ENCODE results near the gene CTSC. TPM values are rescaled to one million over a fixed set of nuclear protein-coding genes. Genes with fewer than 3 reads are reported as not detected.

The CTSC gene
- total and polyA plus RNA-seq, 9 of the 15 experiments (the other 6 are each of a cell fraction or from before 2014, with no cell fraction given), result 113 to 403 (median 187) TPM

DNA sequence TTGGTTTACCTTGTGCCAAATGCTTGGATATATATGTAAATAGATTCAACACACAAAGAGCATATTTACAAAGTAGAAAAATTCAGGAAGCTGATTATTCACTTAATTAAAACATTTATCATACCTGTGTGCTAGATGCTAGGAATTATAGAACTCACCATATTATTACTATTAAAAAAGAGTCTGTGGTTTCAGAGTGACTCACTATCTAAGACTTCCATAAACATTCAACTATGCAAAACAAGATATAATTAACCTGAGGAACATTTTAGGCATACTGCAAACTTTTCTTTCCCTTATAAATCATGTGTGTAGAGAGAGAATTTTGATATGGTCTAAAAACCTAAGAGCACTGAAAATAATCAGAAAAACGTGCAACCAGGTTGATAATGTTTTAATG, 27.3 kb downstream of the CTSC start:
- Histone ChIP-seq H3K27me3 (ENCODE audit: control insufficient read depth in 2 of 2, insufficient read depth in 2 of 2, low read length in 2 of 2) (no peaks in the 10 kb centered on the region), H4K20me1 (replicated peaks; ENCODE audit: control insufficient read depth, insufficient read depth, low read length) (no peaks in the 10 kb centered on the region), H3K4me1 (replicated peaks in 1 of 2; ENCODE audit: control insufficient read depth in 2 of 2, insufficient read depth in 2 of 2, low read length in 2 of 2) (no peaks in the 10 kb centered on the region), H3K9me1 (ENCODE audit: control insufficient read depth, insufficient read depth, low read length) (no peaks in the 10 kb centered on the region), H3K27ac (ENCODE audit: extremely low read depth, low read depth, low read length) (no peak overlapping the region), H2AFZ (ENCODE audit: low read depth, low read length) (no peak overlapping the region), H3K9ac (ENCODE audit: insufficient read depth in 1 of 2, low read depth in 2 of 2, low read length in 2 of 2) (no peak overlapping the region), H3K9me3 (replicated peaks; ENCODE audit: control insufficient read depth, insufficient read depth, low read depth, low read length) (no peaks in the 10 kb centered on the region), H3K4me3 (no peak overlapping the region), H3K4me2 (ENCODE audit: insufficient read depth, low read length) (no peak overlapping the region), H3K36me3 (ENCODE audit: control insufficient read depth, insufficient read depth, low read length) (peaks cover 96% of the 10 kb centered on the region), H3K79me2 (ENCODE audit: control insufficient read depth, insufficient read depth, low read length) (peaks cover 46% of the 10 kb centered on the region)
- intact Hi-C loops (cut with micrococcal nuclease) (no loop called here), in situ Hi-C loops (cut with MboI) (no loop called here)
- ChIA-PET CTCF (ENCODE audit: low intra/inter-chr PET ratio) (no interaction called here), POLR2A (interaction anchor here (1.3 kb wide), 1 partner anchor 9 kb away, joined by 4 read pairs; no protein-coding TSS in a partner anchor)
- no TSS peak for BruUV-seq (replicated peaks)
- FAIRE-seq (no peak), DNase-seq (ENCODE audit: extremely low read depth in 1 of 4, low spot score in 3 of 4) (no peak), ATAC-seq (no peak)
- WGBS (ENCODE audit: insufficient coverage, low coverage, missing lambda C conversion rate), result 50% methylated on average over 1 of the region's 1 CpG
- no peak for TF ChIP-seq ZNF592 (IDR thresholded peaks at IDR 0.05)
- TF ChIP-seq RAD21 (CRISPR knock-in tag; conservative IDR thresholded peaks at IDR 0.05 in 1 of 2, IDR thresholded peaks at IDR 0.05 in 1 of 2), result no peak
- TF ChIP-seq RCOR1 (IDR thresholded peaks at IDR 0.05; ENCODE audit: borderline replicate concordance in 1 of 2, low read depth in 2 of 2, low read length in 2 of 2), result no peak
- TF ChIP-seq, protein P1, sequence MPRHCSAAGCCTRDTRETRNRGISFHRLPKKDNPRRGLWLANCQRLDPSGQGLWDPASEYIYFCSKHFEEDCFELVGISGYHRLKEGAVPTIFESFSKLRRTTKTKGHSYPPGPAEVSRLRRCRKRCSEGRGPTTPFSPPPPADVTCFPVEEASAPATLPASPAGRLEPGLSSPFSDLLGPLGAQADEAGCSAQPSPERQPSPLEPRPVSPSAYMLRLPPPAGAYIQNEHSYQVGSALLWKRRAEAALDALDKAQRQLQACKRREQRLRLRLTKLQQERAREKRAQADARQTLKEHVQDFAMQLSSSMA (CRISPR knock-in tag; IDR thresholded peaks at IDR 0.05), result no peak
- no peak for TF ChIP-seq MAZ (CRISPR knock-in tag; conservative IDR thresholded peaks at IDR 0.05 in 1 of 2, IDR thresholded peaks at IDR 0.05 in 1 of 2)
- TF ChIP-seq SRSF9 (IDR thresholded peaks at IDR 0.05; ENCODE audit: borderline replicate concordance, low read depth, low read length), result no peak
- no peak for TF ChIP-seq ZKSCAN3 (CRISPR knock-in tag; IDR thresholded peaks at IDR 0.05)
- no peak for TF ChIP-seq SMAD4 (CRISPR knock-in tag; conservative IDR thresholded peaks at IDR 0.05)
- no peak for TF ChIP-seq ID3 (CRISPR knock-in tag; IDR thresholded peaks at IDR 0.05)
- no peak for TF ChIP-seq ID3 (tag; IDR thresholded peaks at IDR 0.05)
- no peak for TF ChIP-seq STAG1 (CRISPR knock-in tag; IDR thresholded peaks at IDR 0.05; ENCODE audit: borderline replicate concordance)
- TF ChIP-seq, protein P2, sequence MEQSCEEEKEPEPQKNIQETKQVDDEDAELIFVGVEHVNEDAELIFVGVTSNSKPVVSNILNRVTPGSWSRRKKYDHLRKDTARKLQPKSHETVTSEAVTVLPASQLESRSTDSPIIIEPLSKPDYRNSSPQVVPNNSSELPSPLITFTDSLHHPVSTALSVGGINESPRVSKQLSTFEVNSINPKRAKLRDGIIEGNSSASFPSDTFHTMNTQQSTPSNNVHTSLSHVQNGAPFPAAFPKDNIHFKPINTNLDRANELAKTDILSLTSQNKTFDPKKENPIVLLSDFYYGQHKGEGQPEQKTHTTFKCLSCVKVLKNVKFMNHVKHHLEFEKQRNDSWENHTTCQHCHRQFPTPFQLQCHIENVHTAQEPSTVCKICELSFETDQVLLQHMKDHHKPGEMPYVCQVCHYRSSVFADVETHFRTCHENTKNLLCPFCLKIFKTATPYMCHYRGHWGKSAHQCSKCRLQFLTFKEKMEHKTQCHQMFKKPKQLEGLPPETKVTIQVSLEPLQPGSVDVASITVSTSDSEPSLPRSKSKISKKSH (CRISPR knock-in tag; IDR thresholded peaks at IDR 0.05), result no peak
- TF ChIP-seq TFAM (CRISPR knock-in tag; conservative IDR thresholded peaks at IDR 0.05), result no peak
- TF ChIP-seq ZNF76 (CRISPR knock-in tag; IDR thresholded peaks at IDR 0.05; ENCODE audit: borderline replicate concordance), result no peak
- TF ChIP-seq JUNB (CRISPR knock-in tag; conservative IDR thresholded peaks at IDR 0.05), result no peak
- no peak for TF ChIP-seq ZNF717 (CRISPR knock-in tag; IDR thresholded peaks at IDR 0.05)

All from K562 (cell line).